Measurements from ENCODE around the gene MRM2. TPM values are rescaled to one million over a fixed set of nuclear protein-coding genes. Genes with fewer than 3 reads are reported as not detected.

The MRM2 gene
- total RNA-seq, 1 donor from 2014 or later, result 16.7 TPM

DNA sequence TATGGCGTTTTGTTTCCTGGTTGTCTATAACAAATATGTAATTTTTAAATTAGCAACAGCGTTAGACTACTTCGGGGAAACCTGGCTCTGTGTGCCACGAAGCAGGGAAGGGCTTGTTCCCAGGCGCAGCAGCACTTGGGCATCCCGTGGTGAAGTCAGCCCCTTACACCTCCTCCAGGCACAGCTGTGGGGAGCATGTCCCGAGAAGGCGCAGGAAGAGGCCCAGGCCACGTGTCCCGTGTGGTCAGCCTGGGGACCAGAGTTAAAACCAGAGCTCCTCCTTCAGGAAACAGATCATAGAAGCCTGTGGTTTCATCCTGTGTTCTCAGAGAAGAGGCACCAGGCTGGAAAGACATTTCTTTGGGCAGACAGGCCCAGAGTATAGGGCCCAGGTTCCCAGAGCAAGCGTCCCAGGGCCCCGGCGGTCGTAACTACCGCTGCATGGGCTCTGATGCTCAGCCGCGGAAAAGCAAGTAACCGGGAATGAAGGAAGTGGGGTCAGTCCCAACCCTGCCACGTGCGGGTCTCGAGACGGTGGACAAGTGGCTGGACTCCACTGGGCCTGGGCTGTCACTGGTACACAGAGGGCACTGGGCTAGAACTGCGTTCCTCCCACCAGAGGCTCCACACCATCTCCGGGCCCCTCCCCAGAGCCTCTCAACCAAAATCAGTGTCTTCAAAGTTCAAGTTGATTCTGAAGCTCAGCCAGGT, 7.1 kb upstream of the MRM2 start:
- H3K27me3 ChIP-seq (ENCODE audit: control insufficient read depth in 3 of 3, insufficient read depth in 3 of 3, low read length in 3 of 3), result no peaks in the 10 kb centered on the region
- peak overlapping the region in 1 of 3 donors; percentile 22 for H3K4me3 ChIP-seq (ENCODE audit: low read length in 3 of 3)
- H3K36me3 ChIP-seq (ENCODE audit: control insufficient read depth in 3 of 3, insufficient read depth in 3 of 3, low read length in 3 of 3), result peaks cover 0 to 5% (median 0%) of the 10 kb centered on the region in 3 donors
- peak overlapping the region; percentile 1 to 45 (median 16) for H3K9ac ChIP-seq (ENCODE audit: low read depth in 1 of 3, low read length in 3 of 3)
- peak overlapping the region; percentile 47 for H3K27ac ChIP-seq (ENCODE audit: low read depth, low read length)
- H3K9me3 ChIP-seq (ENCODE audit: control insufficient read depth in 3 of 3, low read length in 3 of 3), result no peaks in the 10 kb centered on the region
- peaks cover 4 to 7% (median 5%) of the 10 kb centered on the region in 3 donors for H3K4me1 ChIP-seq (ENCODE audit: control insufficient read depth in 3 of 3, insufficient read depth in 3 of 3, low read length in 3 of 3)

DNA sequence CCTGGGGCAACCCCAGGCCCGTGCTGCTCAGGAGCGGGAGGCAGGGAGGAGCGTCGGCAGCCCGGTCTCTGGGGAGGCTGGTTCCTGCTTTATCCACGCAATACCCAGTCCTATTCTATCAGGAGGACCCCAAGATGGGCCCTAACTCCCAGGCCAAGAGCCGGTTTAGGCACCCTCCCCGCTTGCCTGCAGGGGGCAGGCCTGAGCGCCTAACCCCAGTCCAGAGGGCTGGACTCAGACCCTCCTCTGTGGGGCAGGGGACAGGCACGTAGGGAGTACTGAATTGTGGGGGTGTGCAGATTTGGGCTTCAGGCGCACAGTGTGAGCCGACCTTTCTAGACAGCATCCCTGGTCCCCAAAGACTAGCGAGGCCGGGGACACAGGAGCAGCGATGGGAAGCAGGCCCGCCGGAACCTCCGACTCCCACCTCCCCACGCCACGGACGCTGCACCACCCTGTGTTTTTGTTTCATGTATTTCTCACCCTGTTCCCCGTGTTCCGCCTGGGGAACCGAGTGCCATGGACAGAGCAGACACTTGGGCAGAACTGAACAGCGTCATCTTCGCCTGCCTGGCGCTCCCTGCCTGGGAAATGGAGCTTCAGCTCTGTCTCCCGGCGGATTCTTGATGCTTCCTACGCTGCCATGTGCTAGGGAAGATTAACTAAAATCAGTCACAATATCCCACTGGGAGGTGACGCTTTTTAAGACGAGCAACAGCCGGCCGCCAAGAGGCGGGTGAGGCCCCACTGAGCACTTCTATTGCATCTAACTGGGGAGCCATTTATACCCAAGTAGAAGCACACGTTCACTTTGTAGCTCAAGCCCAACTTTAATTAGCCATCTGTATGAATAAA, 5.4 kb upstream of the MRM2 start:
- peaks cover 10 to 13% (median 12%) of the 10 kb centered on the region in 3 donors for H3K4me1 ChIP-seq (ENCODE audit: control insufficient read depth in 3 of 3, insufficient read depth in 3 of 3, low read length in 3 of 3)
- H3K4me3 ChIP-seq (ENCODE audit: low read length in 3 of 3), result no peak overlapping the region
- H3K9ac ChIP-seq (ENCODE audit: low read depth in 1 of 3, low read length in 3 of 3), result no peak overlapping the region
- no peak overlapping the region for H3K27ac ChIP-seq (ENCODE audit: low read depth, low read length)
- no peaks in the 10 kb centered on the region for H3K27me3 ChIP-seq (ENCODE audit: control insufficient read depth in 3 of 3, insufficient read depth in 3 of 3, low read length in 3 of 3)
- H3K9me3 ChIP-seq (ENCODE audit: control insufficient read depth in 3 of 3, low read length in 3 of 3), result no peaks in the 10 kb centered on the region
- no peaks in the 10 kb centered on the region for H3K36me3 ChIP-seq (ENCODE audit: control insufficient read depth in 3 of 3, insufficient read depth in 3 of 3, low read length in 3 of 3)

DNA sequence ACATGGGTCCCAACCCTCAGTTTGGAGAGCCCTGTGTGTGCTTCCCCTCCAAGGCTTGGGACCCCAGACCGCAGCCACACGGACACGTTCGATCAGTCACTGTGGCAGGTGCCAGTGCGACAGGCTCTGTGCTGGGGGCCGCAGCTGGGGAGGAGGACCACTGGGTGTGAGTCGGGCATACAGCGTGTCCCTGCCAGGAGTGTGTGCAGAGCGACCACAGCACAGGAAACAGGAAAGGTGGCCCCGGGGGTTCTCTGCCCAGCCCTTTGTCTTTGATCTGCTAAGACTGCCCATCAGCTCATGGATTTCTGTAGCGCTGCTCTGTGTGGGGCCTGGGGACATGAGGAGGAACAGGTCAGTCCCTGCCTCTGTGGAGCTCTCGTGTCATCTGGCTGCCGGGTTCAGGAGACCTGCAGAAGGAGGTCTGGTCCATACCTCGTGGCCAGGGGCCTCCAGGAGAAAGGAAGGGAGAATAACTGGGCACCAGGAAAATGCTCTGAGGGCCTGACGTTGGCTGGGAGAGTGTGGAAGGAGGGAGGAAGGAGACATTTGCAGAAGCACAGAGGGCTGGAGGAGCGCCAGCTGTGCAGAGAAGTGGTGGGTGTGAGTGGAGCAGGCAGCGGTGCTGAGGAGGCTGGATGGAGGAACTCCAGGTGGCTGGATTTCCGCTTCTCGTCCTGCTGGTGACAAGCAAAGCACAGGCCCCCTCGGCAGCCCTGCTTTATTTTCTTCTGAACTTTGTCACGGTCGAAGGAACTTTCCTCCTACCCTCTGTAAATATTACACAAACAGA, 4.1 kb upstream of the MRM2 start:
- H3K9ac ChIP-seq (ENCODE audit: low read depth in 1 of 3, low read length in 3 of 3), result no peak overlapping the region
- peaks cover 14 to 17% (median 16%) of the 10 kb centered on the region in 3 donors for H3K4me1 ChIP-seq (ENCODE audit: control insufficient read depth in 3 of 3, insufficient read depth in 3 of 3, low read length in 3 of 3)
- H3K4me3 ChIP-seq (ENCODE audit: low read length in 3 of 3), result no peak overlapping the region
- H3K36me3 ChIP-seq (ENCODE audit: control insufficient read depth in 3 of 3, insufficient read depth in 3 of 3, low read length in 3 of 3), result no peaks in the 10 kb centered on the region
- H3K27me3 ChIP-seq (ENCODE audit: control insufficient read depth in 3 of 3, insufficient read depth in 3 of 3, low read length in 3 of 3), result no peaks in the 10 kb centered on the region
- H3K27ac ChIP-seq (ENCODE audit: low read depth, low read length), result no peak overlapping the region
- no peaks in the 10 kb centered on the region for H3K9me3 ChIP-seq (ENCODE audit: control insufficient read depth in 3 of 3, low read length in 3 of 3)

DNA sequence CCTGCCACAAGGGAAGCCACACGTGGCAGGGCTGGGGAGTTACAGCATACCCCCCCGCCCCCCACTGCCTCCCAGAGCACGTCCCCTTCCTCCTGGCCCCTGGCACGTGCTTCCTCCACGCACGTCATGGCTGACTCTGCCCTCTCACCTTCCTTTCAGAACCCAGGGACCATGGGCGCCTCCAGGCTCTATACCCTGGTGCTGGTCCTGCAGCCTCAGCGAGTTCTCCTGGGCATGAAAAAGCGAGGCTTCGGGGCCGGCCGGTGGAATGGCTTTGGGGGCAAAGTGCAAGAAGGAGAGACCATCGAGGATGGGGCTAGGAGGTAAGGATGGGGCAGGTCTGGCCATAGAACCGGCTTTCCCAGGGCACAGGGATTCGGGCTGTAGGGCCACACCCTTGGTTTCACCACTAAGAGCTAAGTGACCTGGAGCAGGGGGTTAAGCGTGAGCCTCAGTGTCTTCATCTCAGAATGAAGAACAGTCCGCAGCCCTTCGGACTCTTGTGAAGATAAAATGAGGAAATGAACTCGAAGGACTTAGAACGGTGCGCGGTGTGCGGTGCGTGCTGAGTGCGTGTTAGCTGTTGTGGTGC, 2.5 kb upstream of the MRM2 start:
- Histone ChIP-seq H3K36me3 (ENCODE audit: control insufficient read depth in 3 of 3, insufficient read depth in 3 of 3, low read length in 3 of 3) (peaks cover under 1 to 2% (median 2%) of the 10 kb centered on the region in 3 donors), H3K4me1 (ENCODE audit: control insufficient read depth in 3 of 3, insufficient read depth in 3 of 3, low read length in 3 of 3) (peaks cover 11 to 21% (median 19%) of the 10 kb centered on the region in 3 donors)

DNA sequence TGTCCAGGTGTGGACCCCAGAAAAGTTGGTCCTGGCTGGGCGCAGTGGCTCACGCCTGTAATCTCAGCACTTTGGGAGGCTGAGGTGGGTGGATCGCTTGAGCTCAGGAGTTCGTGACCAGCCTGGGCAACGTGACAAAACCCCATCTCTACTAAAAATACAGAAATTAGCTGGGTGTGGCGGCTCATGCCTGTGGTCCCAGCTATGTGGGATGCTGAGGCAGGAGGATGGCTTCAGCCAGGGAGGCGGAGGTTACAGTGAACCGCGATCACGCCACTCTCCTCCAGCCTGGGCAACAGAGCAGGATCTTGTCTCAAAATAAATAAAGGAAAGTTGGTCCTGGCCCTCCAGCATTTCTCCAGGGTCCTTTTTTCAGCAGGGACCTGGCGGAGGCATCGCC, 1.5 kb upstream of the MRM2 start:
- Histone ChIP-seq H3K27me3 (ENCODE audit: control insufficient read depth in 3 of 3, insufficient read depth in 3 of 3, low read length in 3 of 3) (no peaks in the 10 kb centered on the region), H3K4me3 (ENCODE audit: low read length in 3 of 3) (no peak overlapping the region), H3K36me3 (ENCODE audit: control insufficient read depth in 3 of 3, insufficient read depth in 3 of 3, low read length in 3 of 3) (peaks cover 7 to 9% (median 8%) of the 10 kb centered on the region in 3 donors), H3K9me3 (ENCODE audit: control insufficient read depth in 3 of 3, low read length in 3 of 3) (no peaks in the 10 kb centered on the region), H3K9ac (ENCODE audit: low read depth in 1 of 3, low read length in 3 of 3) (no peak overlapping the region), H3K27ac (ENCODE audit: low read depth, low read length) (no peak overlapping the region), H3K4me1 (ENCODE audit: control insufficient read depth in 3 of 3, insufficient read depth in 3 of 3, low read length in 3 of 3) (peaks cover 7 to 17% (median 15%) of the 10 kb centered on the region in 3 donors)

More for the DNA sequence above, 2.5 kb upstream of the MRM2 start:
- Histone ChIP-seq H3K9me3 (ENCODE audit: control insufficient read depth in 3 of 3, low read length in 3 of 3) (no peaks in the 10 kb centered on the region), H3K27ac (ENCODE audit: low read depth, low read length) (no peak overlapping the region), H3K9ac (ENCODE audit: low read depth in 1 of 3, low read length in 3 of 3) (no peak overlapping the region), H3K27me3 (ENCODE audit: control insufficient read depth in 3 of 3, insufficient read depth in 3 of 3, low read length in 3 of 3) (no peaks in the 10 kb centered on the region), H3K4me3 (ENCODE audit: low read length in 3 of 3) (no peak overlapping the region)

DNA sequence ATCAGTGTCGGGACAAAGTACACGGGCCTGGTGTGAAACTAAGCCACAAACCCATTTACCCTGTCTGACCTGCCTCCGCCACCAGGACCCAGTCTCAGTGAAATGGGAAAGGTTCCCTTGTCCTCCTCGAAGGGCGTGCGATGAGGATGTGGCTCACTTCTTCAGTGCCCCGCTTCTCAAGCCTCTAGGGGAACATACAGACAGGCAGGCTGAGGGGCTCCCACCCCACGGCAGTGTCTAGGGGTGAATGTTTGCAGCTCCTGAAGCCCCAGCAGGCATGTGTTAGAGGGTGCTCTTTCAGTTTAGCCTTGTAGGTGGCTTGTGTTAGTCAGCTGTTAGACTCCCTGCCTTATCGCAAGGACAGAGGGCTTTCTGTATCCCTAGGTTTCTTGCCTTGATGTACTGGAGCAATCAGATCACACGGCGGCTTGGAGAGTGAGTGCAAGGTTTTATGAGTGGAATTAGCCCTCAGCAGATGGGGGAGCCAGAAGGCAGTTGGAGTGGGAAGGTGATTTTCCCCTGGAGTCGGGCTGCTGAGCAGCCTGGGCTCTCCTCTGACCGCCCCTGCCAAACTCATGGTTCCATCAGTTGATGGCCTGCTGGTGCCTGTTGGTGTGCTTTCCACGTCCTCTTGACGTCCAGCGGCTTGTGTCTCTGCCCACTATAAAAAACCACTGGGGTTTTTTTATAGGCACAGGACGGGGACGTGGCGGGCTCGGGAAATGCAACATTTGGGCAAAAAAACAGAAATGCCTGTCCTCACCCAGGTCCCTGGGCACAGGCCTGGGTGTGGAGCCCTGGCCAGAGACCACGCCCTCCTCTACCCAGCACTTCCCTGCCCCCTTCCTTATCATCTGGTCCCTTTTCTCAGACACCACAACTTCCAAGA, 780 bp upstream of the MRM2 start:
- Histone ChIP-seq H3K27me3 (ENCODE audit: control insufficient read depth in 3 of 3, insufficient read depth in 3 of 3, low read length in 3 of 3) (no peaks in the 10 kb centered on the region), H3K4me3 (ENCODE audit: low read length in 3 of 3) (peak overlapping the region; percentile 79 to 91 (median 86)), H3K9me3 (ENCODE audit: control insufficient read depth in 3 of 3, low read length in 3 of 3) (no peaks in the 10 kb centered on the region), H3K4me1 (ENCODE audit: control insufficient read depth in 3 of 3, insufficient read depth in 3 of 3, low read length in 3 of 3) (peaks cover 7 to 17% (median 15%) of the 10 kb centered on the region in 3 donors), H3K9ac (ENCODE audit: low read depth in 1 of 3, low read length in 3 of 3) (peak overlapping the region; percentile 79 to 91 (median 86)), H3K27ac (ENCODE audit: low read depth, low read length) (no peak overlapping the region), H3K36me3 (ENCODE audit: control insufficient read depth in 3 of 3, insufficient read depth in 3 of 3, low read length in 3 of 3) (peaks cover 14 to 16% (median 14%) of the 10 kb centered on the region in 3 donors)

DNA sequence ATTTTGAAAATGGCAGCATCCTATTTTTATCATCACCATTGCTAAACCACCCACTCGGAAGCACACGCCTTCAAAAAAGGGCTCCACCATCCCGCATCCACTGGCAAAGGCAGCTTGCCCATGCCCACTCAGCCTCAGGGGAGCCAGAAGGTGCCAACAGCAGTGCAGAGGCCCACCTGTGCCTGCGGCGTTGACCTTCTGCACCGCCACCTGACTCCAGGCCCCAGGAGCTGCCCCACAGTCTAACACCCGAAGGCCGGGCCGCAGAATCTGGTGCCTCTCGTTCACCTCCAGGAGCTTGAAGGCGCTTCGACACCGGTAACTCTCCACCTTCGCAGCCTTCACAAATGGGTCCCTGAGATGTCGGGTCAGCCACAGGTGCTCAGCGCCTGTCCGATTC, 2.8 kb downstream of the MRM2 start:
- Histone ChIP-seq H3K27me3 (ENCODE audit: control insufficient read depth in 3 of 3, insufficient read depth in 3 of 3, low read length in 3 of 3) (no peaks in the 10 kb centered on the region), H3K4me3 (ENCODE audit: low read length in 3 of 3) (no peak overlapping the region), H3K4me1 (ENCODE audit: control insufficient read depth in 3 of 3, insufficient read depth in 3 of 3, low read length in 3 of 3) (peaks cover 7 to 17% (median 15%) of the 10 kb centered on the region in 3 donors), H3K27ac (ENCODE audit: low read depth, low read length) (no peak overlapping the region), H3K9me3 (ENCODE audit: control insufficient read depth in 3 of 3, low read length in 3 of 3) (no peaks in the 10 kb centered on the region), H3K36me3 (ENCODE audit: control insufficient read depth in 3 of 3, insufficient read depth in 3 of 3, low read length in 3 of 3) (peaks cover 34 to 38% (median 36%) of the 10 kb centered on the region in 3 donors), H3K9ac (ENCODE audit: low read depth in 1 of 3, low read length in 3 of 3) (no peak overlapping the region)

DNA sequence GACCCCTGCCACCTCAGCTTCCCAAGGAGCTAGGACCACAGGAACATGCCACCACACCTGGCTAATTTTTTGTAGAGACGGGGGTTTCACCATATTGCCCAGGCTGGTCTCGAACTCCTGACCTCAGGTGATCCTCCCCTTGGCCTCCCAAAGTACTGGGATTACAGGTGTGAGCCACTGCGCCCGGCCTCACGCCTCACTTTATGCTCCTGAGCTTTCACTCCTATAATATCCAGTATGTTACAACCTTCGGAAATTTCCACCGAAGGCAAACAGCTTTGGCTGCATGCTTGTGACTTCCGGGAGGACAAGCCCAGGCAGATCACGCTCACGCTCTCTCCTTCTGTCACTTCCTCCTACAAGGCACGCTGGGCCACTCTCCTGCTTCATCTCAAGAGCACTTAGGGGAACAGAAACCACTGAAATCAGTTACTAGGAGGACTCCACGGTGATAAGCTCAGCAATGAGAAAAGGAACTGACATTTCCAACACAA, 4.8 kb downstream of the MRM2 start:
- Histone ChIP-seq H3K27ac (ENCODE audit: low read depth, low read length) (peak overlapping the region; percentile 38), H3K9ac (ENCODE audit: low read depth in 1 of 3, low read length in 3 of 3) (no peak overlapping the region), H3K4me1 (ENCODE audit: control insufficient read depth in 3 of 3, insufficient read depth in 3 of 3, low read length in 3 of 3) (peaks cover 8 to 13% (median 13%) of the 10 kb centered on the region in 3 donors), H3K9me3 (ENCODE audit: control insufficient read depth in 3 of 3, low read length in 3 of 3) (no peaks in the 10 kb centered on the region), H3K27me3 (ENCODE audit: control insufficient read depth in 3 of 3, insufficient read depth in 3 of 3, low read length in 3 of 3) (no peaks in the 10 kb centered on the region), H3K36me3 (ENCODE audit: control insufficient read depth in 3 of 3, insufficient read depth in 3 of 3, low read length in 3 of 3) (peaks cover 34 to 38% (median 38%) of the 10 kb centered on the region in 3 donors), H3K4me3 (ENCODE audit: low read length in 3 of 3) (no peak overlapping the region)
